CD4-positive, alpha-beta T cell treated with Interleukin-15 for 4 hours (primary cell): Measurements from ENCODE around the gene TICAM2.
A peak's percentile ranks its signal among the peaks of the same experiment; 100 is the strongest.
"Not testable (repeated sequence)": the region's sequence is repeated elsewhere in the genome, so short reads cannot be mapped to it uniquely, and the experiment has no call there.

Experiments used
- DNase-seq: peaks from one replicate; pipeline ENCODE4 v3.0.0-alpha.2; 2020; ENCODE audit warnings: low spot score

The TICAM2 gene, protein sequence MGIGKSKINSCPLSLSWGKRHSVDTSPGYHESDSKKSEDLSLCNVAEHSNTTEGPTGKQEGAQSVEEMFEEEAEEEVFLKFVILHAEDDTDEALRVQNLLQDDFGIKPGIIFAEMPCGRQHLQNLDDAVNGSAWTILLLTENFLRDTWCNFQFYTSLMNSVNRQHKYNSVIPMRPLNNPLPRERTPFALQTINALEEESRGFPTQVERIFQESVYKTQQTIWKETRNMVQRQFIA

DNA sequence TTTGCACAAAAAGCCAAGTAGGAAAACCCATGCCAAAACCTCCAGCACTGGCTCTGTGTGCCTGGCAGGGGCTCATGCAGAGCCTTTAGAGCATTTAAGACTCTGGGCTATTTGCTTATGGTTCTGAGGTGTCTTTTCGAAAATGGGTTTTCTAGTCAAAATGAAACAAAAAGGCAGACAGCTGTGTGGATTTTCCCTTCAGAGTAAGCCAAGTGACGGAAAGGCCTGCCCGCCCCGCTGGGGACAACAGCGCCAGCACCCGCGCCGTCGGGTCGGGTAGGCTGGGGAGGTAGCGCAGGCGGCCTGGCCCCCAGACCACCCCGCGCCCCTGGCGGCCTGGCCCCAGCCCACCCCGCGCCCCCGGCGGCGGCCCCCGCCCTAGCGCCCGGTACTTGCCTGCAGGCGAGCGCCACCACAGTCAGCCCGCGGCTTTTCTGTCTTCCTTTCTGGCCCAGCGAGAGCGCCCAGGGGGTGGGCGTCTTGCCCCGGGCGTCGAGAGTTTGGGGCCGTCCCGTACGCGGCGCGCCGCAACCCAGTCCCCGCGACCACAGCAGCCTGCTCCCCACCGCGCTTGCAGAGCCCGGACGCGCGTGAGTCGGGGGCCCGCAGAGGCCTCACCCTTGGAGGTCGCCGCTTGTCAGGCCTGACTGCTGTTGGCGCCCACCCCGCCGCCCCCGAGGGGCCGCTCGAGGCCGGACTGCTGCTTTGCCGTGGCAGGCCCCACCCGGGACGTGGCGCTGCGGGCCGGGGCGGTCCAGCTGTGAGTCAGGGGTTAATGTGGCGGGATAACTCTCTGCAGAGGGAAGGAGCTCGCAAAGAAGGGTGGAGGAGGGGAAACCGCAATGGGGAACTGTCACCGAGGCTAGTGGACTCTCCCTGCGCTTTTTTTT lies at the start of gene TICAM2:
Gene TICAM2 (minus strand): TSS at position 779 of the 890 bp plus-strand sequence. CDS start 21,223 bp downstream, outside the sequence.
- DNase-seq: peak; percentile 35

DNA sequence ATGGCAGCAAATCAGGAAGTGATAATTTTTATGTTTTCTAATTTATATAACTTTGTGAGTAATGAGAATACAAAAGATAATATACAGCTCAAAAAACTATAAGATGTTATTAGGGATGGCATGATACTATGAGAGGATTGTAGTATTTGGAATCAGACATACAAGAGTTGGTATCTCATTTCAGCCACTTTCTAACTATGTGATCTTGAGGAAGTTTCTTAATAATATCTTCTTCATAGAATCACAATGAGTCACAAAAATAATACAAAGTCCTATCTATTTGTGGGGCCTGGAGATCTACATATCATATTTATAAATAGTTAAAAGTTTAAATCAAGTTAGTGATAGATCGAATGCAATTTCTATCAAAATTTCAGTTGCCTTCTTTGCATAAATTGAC lies 47.3 kb upstream of the TICAM2 start:
- no peak for DNase-seq

DNA sequence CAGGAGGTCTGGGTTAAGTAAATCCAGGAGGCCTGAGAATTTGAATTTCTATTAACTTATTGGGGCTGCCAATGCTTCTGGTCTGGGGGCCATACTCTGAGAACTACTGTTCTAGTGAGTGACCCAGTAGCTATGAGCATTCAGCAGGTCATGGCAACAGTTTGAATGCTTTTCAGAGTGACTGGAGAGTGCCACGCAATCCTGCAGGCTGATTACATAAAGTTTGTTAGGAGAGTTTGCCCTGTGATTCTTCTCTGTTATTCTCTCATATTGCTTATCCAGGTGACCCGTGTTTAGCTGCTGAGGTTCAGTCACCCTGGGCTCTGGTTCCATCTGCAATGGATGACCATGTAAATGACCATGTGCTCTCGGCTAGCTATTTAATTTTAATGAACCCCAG lies 45.8 kb upstream of the TICAM2 start:
- no peak for DNase-seq

DNA sequence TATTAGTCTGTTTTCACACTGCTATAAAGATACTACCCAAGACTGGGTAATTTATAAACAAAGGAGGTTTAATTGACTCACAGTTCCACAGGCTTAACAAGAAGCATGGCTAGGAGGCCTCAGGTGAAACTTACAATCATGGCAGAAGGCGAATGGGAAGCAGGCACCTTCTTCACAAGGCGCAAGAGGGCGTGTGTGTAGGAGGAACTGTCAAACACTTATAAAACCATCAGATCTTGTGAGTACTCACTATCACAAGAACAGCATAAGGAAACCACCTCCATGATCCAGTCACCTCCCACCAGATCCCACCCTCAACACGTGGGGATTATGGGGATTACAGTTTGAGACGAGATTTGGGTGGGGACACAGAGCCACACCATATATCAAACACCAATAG lies 43.1 kb upstream of the TICAM2 start:
- DNase-seq: not testable (repeated sequence)

DNA sequence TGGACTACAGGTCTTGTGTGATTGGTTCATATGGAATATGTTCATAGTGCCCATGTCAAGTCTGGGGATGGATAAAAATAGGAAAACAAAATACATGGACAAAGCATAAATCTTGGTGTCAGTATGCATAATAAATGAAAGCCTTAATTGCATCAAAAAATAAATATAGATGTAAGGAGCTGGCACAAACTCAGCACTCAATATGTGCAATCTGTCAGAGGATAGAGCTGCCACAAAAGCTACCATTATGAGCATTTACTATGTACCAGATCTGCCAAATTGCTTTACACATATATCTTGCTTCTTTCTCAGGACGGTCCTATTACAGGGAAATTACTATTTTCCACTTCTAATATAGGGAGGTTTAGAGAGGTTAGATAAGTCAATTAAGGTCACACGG lies 41.8 kb upstream of the TICAM2 start:
- no peak for DNase-seq

DNA sequence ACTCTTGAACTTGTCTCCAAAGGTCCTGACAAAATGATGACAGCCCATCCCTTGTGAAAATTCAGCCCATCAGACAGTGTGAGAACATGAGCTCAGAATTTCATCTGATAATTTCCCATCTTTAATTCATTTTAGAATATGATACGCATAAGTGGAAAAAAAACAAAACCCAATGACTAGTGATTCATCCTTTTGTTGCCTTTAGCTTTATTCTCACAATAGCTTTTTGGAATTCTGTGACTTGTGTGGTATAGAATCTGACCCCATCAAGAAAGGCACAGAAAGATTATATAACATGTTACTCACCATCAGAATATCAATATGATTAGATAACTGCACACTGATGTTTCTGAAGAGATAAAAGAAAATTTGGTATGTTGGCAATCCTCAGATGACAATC lies 39.7 kb upstream of the TICAM2 start:
- DNase-seq: no peak

DNA sequence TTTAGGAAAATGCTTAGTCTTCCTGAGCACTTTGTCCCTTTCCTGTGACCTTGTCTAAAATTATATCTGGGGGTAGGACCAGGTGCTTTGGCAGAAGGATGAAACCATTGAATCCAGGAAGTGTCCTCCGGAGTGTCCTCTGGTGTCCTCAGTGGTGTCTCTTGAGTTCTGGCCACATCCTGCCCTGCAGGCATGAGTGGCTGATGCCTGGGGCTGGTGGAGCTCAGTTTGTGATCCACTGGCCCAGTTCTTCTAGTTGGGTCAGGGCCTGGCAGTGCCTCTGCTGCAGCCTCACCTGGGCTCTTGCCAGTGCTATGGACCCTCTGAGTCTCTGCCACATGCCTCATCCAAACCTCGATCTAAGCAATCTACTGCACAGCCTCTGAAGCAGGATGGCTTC lies 38.0 kb upstream of the TICAM2 start:
- DNase-seq: no peak

DNA sequence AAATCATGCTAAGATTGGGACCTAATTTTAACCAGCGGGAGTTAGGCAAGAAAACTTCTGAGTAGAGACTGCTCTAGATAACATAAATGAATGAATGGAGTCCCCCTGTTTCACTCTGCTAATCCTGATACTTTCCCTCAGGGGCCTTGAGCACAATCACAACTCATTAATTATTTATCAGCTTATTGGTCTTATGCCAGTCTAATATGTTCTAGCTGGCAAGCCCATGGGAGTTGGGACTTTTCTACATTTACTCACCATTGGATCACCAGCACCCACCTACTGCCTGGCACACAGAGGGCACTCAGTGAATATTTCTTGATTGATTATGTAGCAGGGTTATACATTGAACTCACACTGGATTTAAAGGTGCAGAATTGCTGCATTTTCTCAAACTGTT lies 37.1 kb upstream of the TICAM2 start:
- DNase-seq: no peak

DNA sequence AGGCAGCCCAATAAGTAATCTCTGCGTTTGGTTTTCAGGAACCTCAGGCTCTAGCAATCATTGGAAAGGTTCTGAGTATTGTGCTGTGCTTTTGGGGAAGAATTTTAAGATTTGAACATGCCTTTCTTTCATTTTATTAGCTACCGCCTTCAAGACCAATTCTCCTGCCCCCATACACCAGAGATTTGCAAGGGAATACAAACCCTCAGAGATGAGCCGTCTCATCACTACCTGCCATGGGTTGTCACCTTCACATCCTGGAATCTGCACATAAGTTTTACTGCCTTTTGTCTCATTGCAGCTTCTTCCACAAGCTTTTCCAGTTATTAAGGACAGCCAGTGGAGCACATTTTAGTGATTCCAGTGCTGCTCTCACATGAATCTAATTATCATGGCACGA lies 35.2 kb upstream of the TICAM2 start:
- DNase-seq: no peak

DNA sequence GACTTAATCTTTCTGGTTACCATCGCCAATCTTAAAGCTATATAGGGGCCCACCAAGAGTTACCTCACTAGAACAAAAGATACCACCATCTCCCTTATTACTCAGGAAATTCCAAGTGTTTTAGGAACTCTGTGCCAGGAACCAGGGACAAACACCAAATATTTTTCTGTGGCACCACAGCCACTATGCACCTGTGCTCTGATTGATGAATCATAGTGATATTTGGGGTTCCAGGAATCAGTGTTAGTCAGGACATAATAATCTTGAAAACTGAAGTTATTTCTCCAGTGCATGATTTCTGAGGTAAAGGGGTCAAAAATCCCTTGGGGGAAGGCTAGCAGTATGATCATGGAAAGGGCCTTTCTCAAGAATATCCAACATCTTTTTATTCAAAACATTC lies 33.7 kb upstream of the TICAM2 start:
- no peak for DNase-seq

DNA sequence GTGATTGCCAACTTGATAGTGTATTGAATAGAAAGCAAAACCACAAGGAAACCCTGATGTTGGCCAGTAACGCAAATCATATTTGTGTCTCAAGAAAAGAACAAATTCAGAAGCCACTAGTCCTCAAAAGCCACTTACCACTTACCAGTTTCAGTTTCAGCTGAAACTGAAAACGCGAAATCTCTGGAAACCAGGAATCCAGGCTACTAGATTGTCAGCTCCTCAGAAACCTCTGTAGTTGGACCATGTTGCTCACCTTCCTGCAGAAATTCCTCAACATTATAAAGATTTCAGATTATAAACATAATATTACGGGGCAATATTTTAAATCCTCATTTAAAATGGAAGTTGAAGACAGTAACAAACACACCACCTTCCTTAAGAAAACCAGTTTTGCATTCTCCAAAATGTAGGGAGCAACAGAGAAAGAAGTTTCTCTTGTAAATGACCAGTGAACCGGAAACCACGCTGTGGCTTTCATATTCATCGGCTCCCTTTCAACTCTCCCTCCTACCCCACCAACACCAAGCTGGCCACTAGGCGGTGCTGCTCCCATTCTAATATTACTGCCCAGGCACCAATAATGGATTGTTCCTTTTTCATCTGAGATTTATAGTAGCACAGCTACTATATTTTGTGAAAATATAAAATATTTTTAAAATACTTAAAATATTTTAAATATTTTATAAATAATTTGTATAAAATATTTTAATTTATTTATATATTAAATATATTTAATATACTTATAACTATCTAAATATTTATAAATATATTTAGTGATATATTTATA lies 32.3 kb upstream of the TICAM2 start:
- DNase-seq: peak; percentile 83

DNA sequence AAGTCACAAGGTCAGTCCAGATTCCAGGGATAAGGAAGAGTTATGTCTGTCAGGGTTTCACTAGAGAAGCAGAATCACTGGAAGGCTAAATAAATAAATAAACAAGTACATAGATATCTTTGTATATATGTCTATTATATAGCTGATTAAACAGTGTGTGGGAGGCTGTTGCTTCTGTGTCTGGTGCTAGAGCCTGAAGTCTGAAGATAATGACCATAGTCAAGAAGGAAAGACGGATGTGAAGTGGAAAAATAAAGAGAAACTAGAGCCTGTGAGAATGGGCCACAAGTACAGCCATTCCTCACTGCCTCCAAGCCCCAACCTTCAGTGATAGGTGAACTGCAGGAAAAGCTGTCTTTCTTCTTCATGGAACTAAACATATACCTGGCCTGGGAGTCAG lies 27.6 kb upstream of the TICAM2 start:
- no peak for DNase-seq

DNA sequence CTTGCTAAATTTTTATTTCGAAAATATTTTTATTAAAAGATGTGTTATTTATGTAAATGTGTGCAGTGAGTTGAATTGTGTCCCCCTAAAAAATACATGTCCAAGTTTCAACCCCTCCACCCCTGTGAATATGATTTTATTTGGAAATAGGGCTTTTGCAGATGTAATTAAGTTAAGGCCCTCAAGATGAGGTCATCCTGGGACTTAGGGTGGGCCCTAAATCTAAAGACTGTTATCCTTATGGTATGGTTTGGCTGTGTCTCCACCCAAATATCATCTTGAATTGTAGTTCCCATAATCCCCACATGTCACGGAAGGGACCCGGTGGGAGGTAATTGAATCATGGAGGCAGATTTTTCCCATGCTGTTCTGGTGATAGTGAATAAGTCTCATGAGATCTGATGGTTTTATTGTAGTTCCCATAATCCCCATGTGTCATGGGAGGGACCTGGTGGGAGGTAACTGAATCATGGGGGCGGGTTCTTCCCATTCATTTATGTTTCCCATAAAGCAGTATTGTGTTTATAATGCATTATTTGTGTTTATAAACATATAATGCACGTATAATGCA lies 25.1 kb upstream of the TICAM2 start:
- DNase-seq: no peak

DNA sequence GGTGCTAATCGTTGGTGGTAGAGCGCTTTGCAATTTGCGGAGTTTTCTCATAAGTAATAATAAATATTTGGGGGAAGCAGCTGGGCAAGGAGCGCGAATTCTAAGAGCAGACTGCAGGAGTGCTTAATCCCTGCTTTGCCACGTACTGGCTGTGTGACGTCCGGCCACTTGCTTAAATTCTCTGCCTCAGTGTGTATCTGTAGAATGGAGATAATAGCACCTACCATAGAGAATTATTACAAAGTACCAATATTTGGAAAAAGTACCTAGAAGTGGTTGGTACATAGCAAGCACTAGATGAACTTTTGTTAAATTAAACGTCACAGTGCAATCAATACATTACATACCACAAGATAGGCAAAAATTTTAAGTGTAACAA lies 24.2 kb upstream of the TICAM2 start:
- no peak for DNase-seq

DNA sequence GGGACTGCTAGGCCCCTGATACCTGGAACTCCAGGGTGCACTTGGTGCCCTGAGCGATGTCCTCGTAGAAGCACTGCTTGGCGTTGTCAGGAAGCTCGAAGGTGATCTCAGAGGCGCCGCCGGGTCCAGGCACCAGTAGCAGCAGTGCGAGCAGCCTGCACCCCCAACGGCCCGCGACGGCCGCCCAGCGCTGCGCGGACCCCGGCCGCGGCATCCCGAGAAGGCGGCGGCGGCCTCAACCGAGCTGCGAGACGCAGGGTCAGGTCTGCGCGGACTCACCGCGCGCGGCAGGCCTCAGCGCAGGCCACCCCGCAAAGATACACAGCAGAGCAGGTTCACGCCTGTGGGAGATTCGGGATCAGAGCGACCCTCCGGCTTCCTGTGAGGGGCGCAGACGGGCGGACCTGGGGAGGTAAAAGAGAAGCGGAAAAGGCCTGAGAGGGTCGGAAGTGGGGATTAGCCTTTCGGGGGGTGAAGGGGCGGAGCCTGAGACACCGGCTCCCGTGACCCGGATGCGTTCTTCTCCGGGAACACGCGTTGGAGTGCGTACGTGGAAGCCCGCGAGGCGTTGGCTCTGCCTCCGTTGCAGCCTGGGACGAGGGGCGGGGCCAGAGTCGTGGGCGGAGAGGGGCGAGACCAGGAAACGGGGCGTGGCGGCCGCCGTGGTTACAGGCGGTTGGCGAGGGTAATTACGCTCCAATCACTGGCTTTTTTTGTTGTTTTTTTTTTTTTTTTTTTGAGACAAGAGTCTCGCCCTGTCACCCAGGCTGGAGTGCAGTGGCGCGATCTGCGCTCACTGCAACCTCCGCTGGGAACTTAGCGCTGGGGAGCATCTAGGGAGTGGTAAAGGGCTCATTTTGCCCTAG lies 23.5 kb upstream of the TICAM2 start, which contains the start of gene TMED7:
Gene TMED7 (minus strand): TSS at position 458 of the 866 bp plus-strand sequence. CDS start 244 bp downstream, at position 214.
- DNase-seq: peak; percentile 100

DNA sequence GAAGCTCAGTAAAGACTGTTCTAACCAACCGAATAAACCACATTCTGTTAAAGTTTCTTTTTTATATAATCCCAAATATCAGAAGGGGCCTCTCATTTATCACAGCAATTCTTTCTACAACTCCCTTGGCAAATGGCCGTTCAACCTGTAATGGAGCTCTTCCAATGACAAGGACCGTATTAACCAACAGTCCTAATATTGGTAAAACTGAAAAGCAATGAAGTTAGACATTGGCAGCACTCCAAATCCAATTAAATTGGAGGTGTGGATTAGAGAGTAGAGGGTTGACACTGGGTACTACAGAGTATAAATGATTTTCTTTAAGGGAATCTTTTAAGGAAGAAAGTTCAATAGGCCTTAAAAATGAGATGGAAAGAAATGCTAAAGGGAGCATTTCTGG lies 22.7 kb upstream of the TICAM2 start:
- DNase-seq: no peak

DNA sequence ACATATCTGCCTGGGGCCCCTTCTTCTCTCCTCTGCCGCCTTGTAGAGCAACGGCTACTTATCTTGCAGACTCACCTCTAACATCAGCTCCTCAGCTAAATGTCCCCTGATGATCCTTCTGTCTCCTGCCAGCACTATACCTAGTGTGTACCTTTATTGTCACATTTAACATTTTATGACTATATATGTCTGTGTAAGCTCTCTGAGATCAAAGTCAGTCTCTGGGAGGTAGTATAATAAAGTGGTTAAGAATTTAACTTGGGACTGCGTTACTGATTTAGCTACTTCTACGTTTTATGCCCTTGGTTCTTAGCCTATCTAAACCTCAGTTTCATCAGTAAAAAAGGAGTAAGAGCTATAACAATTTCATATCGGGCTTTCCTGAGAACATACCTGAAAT lies 21.4 kb upstream of the TICAM2 start:
- no peak for DNase-seq

DNA sequence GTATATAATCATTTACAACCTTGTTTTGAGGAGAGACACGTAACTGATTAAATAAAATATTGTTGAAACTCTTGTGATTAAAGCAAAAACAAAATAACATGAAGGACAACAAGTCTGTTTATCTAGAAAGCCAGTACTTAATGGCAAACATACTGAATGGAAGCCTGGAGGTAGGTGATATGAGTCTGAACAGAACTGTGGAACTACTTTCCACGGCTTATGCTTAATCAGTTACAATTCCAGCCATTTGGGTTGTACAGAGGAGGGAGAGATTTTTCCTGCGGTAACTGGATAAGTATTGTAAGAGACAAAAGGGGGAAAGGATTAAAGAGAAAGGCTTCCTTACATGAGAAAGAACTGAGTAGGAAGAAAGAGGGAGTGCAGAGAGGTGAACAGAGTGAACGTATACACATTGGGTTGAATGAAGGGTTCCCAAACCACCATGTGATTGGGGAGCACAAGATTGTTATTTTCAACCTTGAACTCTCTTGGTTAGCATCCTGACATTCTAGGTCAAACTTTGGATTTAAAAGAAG lies 19.2 kb upstream of the TICAM2 start:
- DNase-seq: no peak

DNA sequence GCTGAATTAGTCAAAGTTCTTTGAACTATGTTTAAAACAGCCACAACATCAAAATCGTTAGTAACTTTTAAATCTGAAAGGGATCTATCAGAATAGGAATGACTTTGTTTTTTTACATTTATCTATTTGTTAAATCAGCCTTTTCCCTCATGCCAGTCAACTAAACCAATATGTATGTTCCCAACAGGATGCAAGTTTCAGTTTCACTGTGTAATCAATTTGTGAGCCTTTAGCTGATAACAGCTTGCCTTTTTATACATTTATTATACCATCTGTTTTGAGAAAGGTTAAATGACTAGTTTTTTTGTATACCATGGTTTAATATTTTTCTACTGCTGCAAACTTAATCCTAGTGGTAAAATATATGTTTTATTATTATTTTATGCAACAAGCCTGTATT lies 14.6 kb upstream of the TICAM2 start:
- DNase-seq: no peak

DNA sequence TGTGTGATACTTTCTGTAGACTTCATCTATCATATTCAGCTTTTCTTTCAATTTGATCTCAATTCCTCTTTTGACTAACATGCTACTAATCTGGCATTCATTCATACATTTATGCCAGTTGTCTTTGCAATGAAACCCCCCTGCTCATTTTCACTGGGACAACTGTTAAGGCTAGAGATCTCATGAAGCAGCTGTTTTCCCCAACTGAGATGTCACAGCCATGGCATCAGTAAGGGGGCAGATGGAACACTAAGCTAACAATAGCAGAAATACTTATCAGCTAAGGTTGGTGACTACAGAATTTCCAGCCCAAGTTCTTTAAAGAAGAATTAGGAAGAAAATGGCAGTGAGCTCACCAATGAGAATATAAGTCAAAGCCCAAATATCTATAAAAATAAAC lies 14.2 kb upstream of the TICAM2 start:
- no peak for DNase-seq

DNA sequence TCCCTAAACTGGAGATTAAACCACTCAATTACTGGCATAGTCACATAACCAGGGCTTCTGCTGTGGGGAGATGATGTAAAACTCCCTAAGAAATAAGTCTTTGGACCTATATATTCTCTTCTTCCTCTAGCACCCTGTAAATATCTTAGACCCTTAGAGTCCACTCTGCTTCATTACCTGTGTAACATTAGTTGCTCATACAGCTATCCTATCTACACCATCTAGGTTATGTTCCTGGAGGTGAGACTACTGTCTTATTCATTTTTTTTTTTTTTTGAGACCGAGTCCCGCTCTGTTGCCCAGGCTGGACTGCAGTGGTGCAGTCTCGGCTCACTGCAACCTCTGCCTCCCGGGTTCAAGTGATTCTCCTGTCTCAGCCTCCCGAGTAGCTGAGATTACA lies 9.6 kb upstream of the TICAM2 start:
- no peak for DNase-seq
